Measurements from ENCODE around the gene GADD45G. TPM values are rescaled to one million over a fixed set of nuclear protein-coding genes. Genes with fewer than 3 reads are reported as not detected.
A peak's percentile ranks its signal among the peaks of the same experiment; 100 is the strongest.

Gene GADD45G
- total RNA-seq, 1 donor from 2014 or later, result 17.5 TPM

GRCh38 chr9:89592213-89592815, 12.5 kb upstream of the GADD45G start:
- ATAC-seq, result no peak
- DNase-seq (ENCODE audit: low spot score), result no peak

- no peak for ATAC-seq
- DNase-seq (ENCODE audit: low spot score), result no peak
Measured at GRCh38 chr9:89592963-89593726, 11.7 kb upstream of the GADD45G start.

GRCh38 chr9:89593727-89594427, 10.9 kb upstream of the GADD45G start:
- DNase-seq (ENCODE audit: low spot score) (peak; percentile 64), ATAC-seq (peak; percentile 85)

DNA sequence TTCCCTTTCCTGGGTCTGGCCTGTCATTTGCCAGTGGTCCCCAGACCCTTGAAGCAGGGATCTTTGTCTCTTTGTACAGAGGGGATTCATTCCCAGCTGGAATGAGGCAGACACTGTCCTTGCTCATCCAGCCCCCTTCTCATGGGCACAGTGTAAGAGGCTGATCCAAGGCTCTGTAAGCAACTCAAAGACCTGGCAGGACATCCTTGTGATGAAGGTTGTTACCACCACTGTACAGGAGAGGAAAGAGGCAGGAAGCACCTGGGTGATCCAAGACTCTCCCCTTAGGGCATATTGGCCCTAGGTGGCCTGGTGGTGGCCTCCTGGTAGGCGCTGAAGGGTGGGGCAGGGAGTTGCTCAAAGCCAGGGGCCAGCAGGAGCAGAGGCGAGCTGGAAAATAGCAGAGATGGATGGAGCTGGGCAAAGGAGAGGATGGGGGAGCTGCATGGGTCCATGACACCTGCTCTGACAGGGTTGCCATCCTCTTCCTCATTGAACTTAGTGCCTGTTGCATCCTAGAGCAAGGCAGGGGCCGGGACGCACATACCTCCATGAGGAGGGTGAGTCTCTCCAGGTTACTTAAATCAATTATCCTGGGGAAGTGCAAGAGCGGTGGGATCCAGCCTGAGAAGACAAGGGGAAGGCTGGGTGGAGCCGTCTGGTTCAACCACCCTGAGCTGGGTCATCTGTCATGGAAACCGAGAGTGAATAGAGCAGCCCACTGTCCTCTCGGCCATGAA, 9.8 kb upstream of the GADD45G start:
- DNase-seq (ENCODE audit: low spot score) (peak; percentile 33), ATAC-seq (no peak)

- DNase-seq (ENCODE audit: low spot score) (peak; percentile 34), ATAC-seq (peak; percentile 37)
Measured at GRCh38 chr9:89595646-89596045, 9.2 kb upstream of the GADD45G start.

GRCh38 chr9:89596937-89597555, 7.8 kb upstream of the GADD45G start:
- peak; percentile 23 for DNase-seq (ENCODE audit: low spot score)
- ATAC-seq, result no peak

DNA sequence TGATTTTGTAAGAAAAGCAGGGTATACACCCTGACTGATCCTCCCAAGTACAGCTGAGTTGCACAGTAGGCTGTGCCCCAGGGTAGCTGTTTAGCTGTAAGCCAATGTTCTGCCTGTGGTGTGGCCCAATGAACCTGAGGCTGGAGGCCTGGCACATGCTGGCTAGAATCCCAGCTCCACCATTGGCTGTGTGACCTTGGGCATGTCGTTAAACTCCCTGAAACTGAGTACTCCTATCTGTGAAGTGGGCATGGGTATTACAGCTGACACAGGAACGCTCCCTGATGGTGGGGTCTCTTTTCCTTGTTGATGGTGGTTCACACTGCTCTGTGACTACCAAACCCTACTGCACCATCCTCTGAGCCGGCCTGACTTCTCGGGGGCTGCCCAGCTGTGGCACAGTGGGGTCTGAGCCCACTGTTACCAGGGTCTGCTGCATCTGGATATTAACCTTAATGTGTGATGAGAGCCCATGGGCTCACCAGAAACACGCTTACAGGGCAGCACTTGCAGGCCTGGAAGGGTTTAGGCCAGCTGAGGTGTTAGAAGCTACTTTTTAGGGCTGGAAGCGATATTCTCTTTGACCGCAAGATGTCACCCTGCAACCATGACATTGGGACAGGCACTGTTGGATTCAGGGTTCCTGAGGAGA, 7.0 kb upstream of the GADD45G start:
- DNase-seq (ENCODE audit: low spot score), result peak; percentile 70
- ATAC-seq, result peak; percentile 78

DNA sequence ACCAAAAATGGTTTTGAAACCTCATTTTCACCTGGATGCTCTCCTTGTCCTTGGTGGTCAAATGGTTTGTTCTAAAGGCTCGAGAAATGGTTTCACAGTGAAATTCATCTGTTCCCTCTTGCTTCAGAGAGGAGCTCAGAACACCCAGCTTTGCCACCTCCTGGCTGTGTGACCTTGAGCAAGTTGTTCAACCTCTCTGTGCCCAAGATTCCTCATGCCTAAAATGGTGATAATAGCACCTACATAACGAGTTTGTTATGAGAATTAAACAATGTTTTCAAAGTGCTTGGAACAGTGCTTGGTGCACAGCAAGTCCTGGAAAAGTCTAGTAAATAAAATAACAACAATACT, 6.5 kb upstream of the GADD45G start:
- ATAC-seq, result no peak
- no peak for DNase-seq (ENCODE audit: low spot score)

- peak; percentile 46 for DNase-seq (ENCODE audit: low spot score)
- ATAC-seq, result peak; percentile 2
Measured at GRCh38 chr9:89598926-89599325, 5.9 kb upstream of the GADD45G start.

GRCh38 chr9:89600831-89601230, 4.0 kb upstream of the GADD45G start:
- DNase-seq (ENCODE audit: low spot score), result peak; percentile 27
- no peak for ATAC-seq

- ATAC-seq, result no peak
- peak; percentile 18 for DNase-seq (ENCODE audit: low spot score)
Measured at GRCh38 chr9:89601306-89601705, 3.5 kb upstream of the GADD45G start.

- DNase-seq (ENCODE audit: low spot score) (peak; percentile 29), ATAC-seq (no peak)
Measured at GRCh38 chr9:89601856-89602562, 2.8 kb upstream of the GADD45G start.

DNA sequence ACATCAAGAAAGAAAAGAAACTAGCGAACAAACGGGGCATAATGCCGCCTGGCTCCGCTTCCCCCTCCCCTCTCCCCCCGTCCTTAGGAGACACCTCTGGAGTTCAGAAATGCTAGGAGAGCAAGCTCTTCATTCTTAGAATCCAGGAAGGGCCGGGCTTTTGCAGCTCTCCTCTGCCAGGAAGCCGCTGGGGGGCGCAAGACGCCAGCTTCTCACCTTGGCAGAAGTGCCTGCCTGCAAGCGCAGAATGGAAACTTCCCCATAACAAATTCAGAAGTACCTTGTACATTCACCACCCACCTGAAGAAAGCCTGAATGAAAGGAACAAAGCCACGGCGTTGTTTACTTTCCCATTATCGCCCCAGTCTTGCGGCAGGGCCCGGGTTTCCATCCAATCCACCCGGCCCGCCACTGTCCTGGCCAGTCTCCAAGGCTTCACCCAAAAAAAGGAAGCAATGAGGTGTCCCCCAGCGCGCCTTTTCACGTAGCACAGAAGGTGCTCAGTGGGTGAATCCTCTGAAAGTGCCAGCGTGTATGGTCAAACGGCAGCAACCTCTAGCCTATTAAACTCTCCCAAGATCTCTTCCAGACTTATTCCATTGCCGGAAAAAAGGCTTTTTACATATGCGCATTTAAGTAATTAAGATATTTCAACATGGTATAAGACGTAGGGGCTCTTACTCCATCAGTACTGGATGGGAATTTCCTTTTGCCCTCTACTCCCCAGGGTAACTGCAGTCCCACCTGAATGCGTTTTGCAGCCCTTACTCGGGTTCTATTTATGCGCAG, 1.6 kb upstream of the GADD45G start:
- DNase-seq (ENCODE audit: low spot score) (peak; percentile 93), ATAC-seq (peak; percentile 53)

DNA sequence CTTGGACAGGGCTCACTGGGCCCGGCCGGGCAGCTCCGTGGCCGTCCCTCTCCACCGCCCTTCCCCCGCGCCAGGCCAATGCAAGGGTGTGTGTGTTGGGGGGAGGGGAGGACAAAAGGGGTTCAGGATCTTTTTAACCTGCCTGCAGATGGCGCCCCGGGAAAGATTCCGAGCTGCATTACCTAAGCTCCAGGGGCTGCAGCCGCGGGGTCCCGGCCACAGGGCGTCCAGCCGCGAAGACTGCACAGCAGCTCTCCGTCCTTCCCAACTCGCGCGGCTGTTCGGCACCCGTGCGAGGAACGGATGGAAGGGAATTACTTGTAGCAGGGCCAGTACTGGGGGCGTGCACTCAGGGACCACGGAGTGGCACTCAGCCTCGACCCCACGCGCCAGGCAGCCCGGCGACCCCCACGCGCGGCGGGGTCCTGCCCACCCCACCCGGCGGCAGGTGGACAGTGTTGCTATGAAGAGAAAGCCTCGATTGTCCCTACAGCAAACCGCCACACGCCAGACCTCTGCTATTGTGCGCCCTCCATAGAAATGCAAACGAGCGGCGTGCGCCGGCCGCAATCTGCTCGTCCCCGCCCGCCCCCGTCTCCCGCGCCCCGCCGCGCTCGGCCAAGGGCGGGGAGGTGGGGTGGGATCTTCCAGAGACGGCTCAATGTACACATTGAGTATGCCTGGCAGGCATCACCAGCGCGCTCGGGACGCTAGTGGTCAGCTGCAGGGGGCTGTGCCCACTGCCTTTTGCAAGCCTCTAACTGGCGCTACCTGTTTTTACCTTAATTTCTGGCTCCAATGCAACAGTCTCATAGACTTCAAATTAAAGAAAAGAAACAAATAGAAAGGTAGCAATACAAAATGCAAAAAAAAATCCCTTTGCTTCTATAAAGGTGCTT, 796 bp upstream of the GADD45G start:
- ATAC-seq, result peak; percentile 61

DNA sequence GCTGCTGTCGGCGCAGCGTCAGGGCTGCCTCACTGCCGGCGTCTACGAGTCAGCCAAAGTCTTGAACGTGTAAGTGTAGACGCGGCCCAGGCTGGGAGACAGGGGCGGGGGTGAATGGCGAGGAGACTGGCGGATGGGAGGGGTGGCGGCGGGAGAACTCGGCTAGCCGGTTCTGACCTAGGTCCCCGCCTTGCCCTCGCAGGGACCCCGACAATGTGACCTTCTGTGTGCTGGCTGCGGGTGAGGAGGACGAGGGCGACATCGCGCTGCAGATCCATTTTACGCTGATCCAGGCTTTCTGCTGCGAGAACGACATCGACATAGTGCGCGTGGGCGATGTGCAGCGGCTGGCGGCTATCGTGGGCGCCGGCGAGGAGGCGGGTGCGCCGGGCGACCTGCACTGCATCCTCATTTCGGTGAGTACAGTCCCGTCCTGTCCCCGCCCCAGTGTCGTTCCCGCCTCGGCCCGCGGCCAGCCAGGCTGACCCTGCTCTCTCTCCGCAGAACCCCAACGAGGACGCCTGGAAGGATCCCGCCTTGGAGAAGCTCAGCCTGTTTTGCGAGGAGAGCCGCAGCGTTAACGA, 745 bp downstream of the GADD45G start:
- DNase-seq (ENCODE audit: low spot score) (peak; percentile 72), ATAC-seq (peak; percentile 31)

More for the DNA sequence above, 796 bp upstream of the GADD45G start:
- DNase-seq (ENCODE audit: low spot score), result peak; percentile 84

DNA sequence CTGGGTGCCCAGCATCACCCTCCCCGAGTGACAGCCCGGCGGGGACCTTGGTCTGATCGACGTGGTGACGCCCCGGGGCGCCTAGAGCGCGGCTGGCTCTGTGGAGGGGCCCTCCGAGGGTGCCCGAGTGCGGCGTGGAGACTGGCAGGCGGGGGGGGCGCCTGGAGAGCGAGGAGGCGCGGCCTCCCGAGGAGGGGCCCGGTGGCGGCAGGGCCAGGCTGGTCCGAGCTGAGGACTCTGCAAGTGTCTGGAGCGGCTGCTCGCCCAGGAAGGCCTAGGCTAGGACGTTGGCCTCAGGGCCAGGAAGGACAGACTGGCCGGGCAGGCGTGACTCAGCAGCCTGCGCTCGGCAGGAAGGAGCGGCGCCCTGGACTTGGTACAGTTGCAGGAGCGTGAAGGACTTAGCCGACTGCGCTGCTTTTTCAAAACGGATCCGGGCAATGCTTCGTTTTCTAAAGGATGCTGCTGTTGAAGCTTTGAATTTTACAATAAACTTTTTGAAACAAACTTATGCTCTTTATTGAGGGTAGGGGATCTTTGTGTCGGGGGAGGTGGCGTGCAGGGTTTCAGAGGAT, 1.3 kb downstream of the GADD45G start:
- ATAC-seq (peak; percentile 53), DNase-seq (ENCODE audit: low spot score) (peak; percentile 79)
